DOHH2 (cell line): ENCODE data around the gene FKBP10.

ENCODE experiments used
- EZH2phosphoT487 ChIP-seq: fragments of 200-600 bp; sonication (generic); IDR thresholded peaks from 2 replicates; pipeline ENCODE4 v1.6.1; 2017; ENCODE audit warnings: borderline replicate concordance, mild to moderate bottlenecking, antibody characterized with exemption, low read length, moderate library complexity, mixed read lengths
- TF ChIP-seq, protein P1 (sequence below): fragments of 200-600 bp; sonication (generic); IDR thresholded peaks from one replicate; pipeline ENCODE4 v1.5.1; 2014; ENCODE audit warnings: antibody characterized with exemption, mild to moderate bottlenecking, low read depth, low read length; ENCODE audit not compliant: poor library complexity, severe bottlenecking

DNA sequence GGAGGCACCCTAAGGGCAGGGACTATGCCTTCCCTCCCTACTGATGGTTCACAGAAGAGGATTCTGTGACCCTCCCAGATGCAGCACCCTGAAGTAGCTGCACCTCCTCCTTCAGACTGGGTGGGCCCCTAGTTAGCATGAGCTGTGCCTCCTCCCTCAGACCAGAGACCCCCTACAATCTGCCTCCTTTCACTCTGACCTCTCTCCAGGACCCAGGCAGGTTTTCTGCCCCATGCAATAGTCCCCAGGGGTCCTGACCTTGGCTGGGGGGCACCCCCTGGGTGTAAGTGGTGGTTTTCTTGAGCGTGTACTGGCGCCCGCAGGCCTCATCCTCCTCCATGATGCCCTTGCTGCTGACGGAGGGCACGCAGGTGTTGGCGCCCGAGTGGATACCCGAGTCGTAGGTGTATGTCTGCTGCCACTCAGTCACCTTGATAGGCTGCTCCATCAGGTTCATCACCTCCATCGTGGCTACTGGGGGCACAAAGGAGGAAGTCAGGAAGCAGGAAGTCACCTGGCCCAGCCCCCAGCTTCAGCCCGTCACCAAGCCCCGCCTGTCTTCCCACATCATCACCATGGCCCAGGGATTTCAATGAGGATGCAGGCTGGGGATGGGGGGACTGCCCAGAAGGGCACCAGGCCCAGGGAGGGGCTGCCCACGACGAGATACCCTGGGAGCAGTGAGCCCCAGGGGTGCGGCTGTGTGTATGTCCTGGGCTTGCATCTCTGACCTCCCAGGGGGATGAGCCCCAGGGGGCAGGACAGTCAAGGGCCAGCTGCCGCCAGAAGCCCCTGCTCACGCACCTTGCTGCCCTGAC is 41.2 kb upstream of the FKBP10 start:
- TF ChIP-seq, protein P1, sequence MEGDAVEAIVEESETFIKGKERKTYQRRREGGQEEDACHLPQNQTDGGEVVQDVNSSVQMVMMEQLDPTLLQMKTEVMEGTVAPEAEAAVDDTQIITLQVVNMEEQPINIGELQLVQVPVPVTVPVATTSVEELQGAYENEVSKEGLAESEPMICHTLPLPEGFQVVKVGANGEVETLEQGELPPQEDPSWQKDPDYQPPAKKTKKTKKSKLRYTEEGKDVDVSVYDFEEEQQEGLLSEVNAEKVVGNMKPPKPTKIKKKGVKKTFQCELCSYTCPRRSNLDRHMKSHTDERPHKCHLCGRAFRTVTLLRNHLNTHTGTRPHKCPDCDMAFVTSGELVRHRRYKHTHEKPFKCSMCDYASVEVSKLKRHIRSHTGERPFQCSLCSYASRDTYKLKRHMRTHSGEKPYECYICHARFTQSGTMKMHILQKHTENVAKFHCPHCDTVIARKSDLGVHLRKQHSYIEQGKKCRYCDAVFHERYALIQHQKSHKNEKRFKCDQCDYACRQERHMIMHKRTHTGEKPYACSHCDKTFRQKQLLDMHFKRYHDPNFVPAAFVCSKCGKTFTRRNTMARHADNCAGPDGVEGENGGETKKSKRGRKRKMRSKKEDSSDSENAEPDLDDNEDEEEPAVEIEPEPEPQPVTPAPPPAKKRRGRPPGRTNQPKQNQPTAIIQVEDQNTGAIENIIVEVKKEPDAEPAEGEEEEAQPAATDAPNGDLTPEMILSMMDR = no peak
- no peak for TF ChIP-seq EZH2phosphoT487
